ENCODE measurements around the gene PRSS22.

Gene PRSS22

GRCh38 chr16:2816751-2817339 is 41.1 kb downstream of the PRSS22 start, which contains the start of gene PRSS21:
Gene PRSS21, plus strand, starts transcription at chr16:2817237. Its CDS starts 32 bp downstream, at chr16:2817269.
- no peak within 1 kb of the TSS for H3K4me2 ChIP-seq (ENCODE audit: low read depth, low read length)
- no peak within 1 kb of the TSS for H2AFZ ChIP-seq (ENCODE audit: low read length)
- no peak within 1 kb of the TSS for H3K9ac ChIP-seq (ENCODE audit: low read length)
- no peaks in the 10 kb centered on the region for H3K4me1 ChIP-seq (ENCODE audit: low read length)
- H4K20me1 ChIP-seq (ENCODE audit: insufficient read depth, low read length), result no peaks in the 10 kb centered on the region
- TF ChIP-seq, protein P1, sequence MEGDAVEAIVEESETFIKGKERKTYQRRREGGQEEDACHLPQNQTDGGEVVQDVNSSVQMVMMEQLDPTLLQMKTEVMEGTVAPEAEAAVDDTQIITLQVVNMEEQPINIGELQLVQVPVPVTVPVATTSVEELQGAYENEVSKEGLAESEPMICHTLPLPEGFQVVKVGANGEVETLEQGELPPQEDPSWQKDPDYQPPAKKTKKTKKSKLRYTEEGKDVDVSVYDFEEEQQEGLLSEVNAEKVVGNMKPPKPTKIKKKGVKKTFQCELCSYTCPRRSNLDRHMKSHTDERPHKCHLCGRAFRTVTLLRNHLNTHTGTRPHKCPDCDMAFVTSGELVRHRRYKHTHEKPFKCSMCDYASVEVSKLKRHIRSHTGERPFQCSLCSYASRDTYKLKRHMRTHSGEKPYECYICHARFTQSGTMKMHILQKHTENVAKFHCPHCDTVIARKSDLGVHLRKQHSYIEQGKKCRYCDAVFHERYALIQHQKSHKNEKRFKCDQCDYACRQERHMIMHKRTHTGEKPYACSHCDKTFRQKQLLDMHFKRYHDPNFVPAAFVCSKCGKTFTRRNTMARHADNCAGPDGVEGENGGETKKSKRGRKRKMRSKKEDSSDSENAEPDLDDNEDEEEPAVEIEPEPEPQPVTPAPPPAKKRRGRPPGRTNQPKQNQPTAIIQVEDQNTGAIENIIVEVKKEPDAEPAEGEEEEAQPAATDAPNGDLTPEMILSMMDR (IDR thresholded peaks at IDR 0.05; ENCODE audit: low read length), result 0 out of 2 replicates have a peak, but pooled peaks have one; percentile 5
- no peak for TF ChIP-seq EZH2phosphoT487 (IDR thresholded peaks at IDR 0.05; ENCODE audit: low read length)
- no peaks in the 10 kb centered on the region for H3K9me3 ChIP-seq (replicated peaks; ENCODE audit: insufficient read depth, low read length)
- no peak within 1 kb of the TSS for H3K27ac ChIP-seq (ENCODE audit: low read length)
- H3K79me2 ChIP-seq (ENCODE audit: low read length), result no peaks in the 10 kb centered on the region
- H3K36me3 ChIP-seq (replicated peaks; ENCODE audit: insufficient read depth, low read length), result no peaks in the 10 kb centered on the region
- no peaks in the 10 kb centered on the region for H3K9me2 ChIP-seq (replicated peaks; ENCODE audit: insufficient read depth, low read length)
- H3K27me3 ChIP-seq (replicated peaks; ENCODE audit: insufficient read depth, low read length), result peaks cover 92% of the 10 kb centered on the region
- DNase-seq, result no peak
- no peaks in the 10 kb centered on the region for H3F3A ChIP-seq (ENCODE audit: insufficient read depth, low read length)
- no peak within 1 kb of the TSS for H3K4me3 ChIP-seq (ENCODE audit: low read length)

- no peaks in the 10 kb centered on the region for H3K4me1 ChIP-seq (ENCODE audit: low read length)
- no peaks in the 10 kb centered on the region for H3K9me3 ChIP-seq (replicated peaks; ENCODE audit: insufficient read depth, low read length)
- DNase-seq, result no peak
- H3F3A ChIP-seq (ENCODE audit: insufficient read depth, low read length), result no peaks in the 10 kb centered on the region
- no peak overlapping the region for H3K9ac ChIP-seq (ENCODE audit: low read length)
- H3K79me2 ChIP-seq (ENCODE audit: low read length), result no peaks in the 10 kb centered on the region
- no peak overlapping the region for H3K27ac ChIP-seq (ENCODE audit: low read length)
- no peaks in the 10 kb centered on the region for H3K36me3 ChIP-seq (replicated peaks; ENCODE audit: insufficient read depth, low read length)
- no peak for TF ChIP-seq EZH2phosphoT487 (IDR thresholded peaks at IDR 0.05; ENCODE audit: low read length)
- TF ChIP-seq, protein P1 (IDR thresholded peaks at IDR 0.05; ENCODE audit: low read length), result no peak
- no peak for TF ChIP-seq EZH2 (optimal IDR thresholded peaks at IDR 0.05; ENCODE audit: low read depth, low read length)
- no peak overlapping the region for H3K4me2 ChIP-seq (ENCODE audit: low read depth, low read length)
- H4K20me1 ChIP-seq (ENCODE audit: insufficient read depth, low read length), result no peaks in the 10 kb centered on the region
- H3K9me2 ChIP-seq (replicated peaks; ENCODE audit: insufficient read depth, low read length), result no peaks in the 10 kb centered on the region
- no peak overlapping the region for H3K4me3 ChIP-seq (ENCODE audit: low read length)
- H3K27me3 ChIP-seq (replicated peaks; ENCODE audit: insufficient read depth, low read length), result peaks cover 90% of the 10 kb centered on the region
- H2AFZ ChIP-seq (ENCODE audit: low read length), result no peak overlapping the region
These were observed 42.6 kb downstream of the PRSS22 start for GRCh38 chr16:2815299-2815771.

DNA sequence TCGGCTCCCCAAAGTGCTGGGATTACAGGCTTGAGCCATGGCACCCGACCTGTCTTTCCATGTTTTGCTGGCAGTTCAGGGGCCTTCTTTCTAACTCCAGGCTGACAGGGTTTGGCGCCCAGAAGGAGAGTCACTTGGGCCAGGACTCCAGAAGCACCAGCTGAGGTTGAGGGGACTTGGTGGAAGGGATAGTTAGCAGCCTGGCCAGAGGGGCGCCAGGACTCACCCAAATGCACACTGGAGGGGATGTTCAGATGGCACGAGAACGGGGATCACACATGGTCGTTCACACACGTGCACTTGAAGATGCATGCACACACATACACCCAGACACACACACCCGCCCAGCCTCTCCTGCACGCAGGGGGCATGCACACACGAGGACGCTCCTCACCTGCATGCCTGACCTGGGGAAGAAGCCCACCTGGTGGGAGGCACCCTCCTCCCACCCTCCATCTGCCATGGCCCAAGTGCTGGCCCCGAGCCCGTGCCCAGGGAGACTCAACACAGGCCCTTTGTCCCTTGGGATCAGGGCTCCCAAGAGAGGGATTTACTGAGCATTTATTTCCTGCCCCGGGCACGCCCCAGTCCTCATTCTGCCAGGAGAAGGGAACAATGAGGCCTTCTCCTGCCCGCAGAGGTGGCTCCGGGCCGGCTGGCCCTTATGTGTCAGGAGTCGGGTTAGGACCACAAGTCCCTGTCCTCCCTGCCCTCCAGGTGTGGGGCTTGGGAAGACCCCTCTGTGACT is 43.2 kb downstream of the PRSS22 start:
- Histone ChIP-seq H3K4me2 (ENCODE audit: low read depth, low read length) (no peak overlapping the region), H3K36me3 (replicated peaks; ENCODE audit: insufficient read depth, low read length) (no peaks in the 10 kb centered on the region), H3K27me3 (replicated peaks; ENCODE audit: insufficient read depth, low read length) (peaks cover 90% of the 10 kb centered on the region), H3K79me2 (ENCODE audit: low read length) (no peaks in the 10 kb centered on the region), H4K20me1 (ENCODE audit: insufficient read depth, low read length) (no peaks in the 10 kb centered on the region), H3K4me3 (ENCODE audit: low read length) (no peak overlapping the region), H3F3A (ENCODE audit: insufficient read depth, low read length) (no peaks in the 10 kb centered on the region), H3K4me1 (ENCODE audit: low read length) (no peaks in the 10 kb centered on the region), H2AFZ (ENCODE audit: low read length) (no peak overlapping the region), H3K27ac (ENCODE audit: low read length) (no peak overlapping the region), H3K9me2 (replicated peaks; ENCODE audit: insufficient read depth, low read length) (no peaks in the 10 kb centered on the region), H3K9ac (ENCODE audit: low read length) (no peak overlapping the region), H3K9me3 (replicated peaks; ENCODE audit: insufficient read depth, low read length) (no peaks in the 10 kb centered on the region)
- TF ChIP-seq EZH2phosphoT487 (IDR thresholded peaks at IDR 0.05; ENCODE audit: low read length) (no peak), EZH2 (optimal IDR thresholded peaks at IDR 0.05; ENCODE audit: low read depth, low read length) (no peak)
- TF ChIP-seq, protein P1 (IDR thresholded peaks at IDR 0.05; ENCODE audit: low read length), result no peak
- DNase-seq, result no peak
